Lower leg skin (tissue), 4 donors: ENCODE measurements around the gene RRP9. TPM values are rescaled to one million over a fixed set of nuclear protein-coding genes. Genes with fewer than 3 reads are reported as not detected.

Experiments
- DNase-seq, 2 donors: peaks; one replicate each; pipeline ENCODE4 v3.0.0-alpha.2; 2019; ENCODE audit warnings: low spot score in 2 of 2
- H3K4me3 ChIP-seq: fragments of 200-600 bp; sonication (generic); 2 replicates; pipeline ENCODE4 v1.5.1; 2017; ENCODE audit warnings: mild to moderate bottlenecking, low read depth; ENCODE audit not compliant: poor library complexity, severe bottlenecking
- CTCF ChIP-seq, 3 donors: fragments of 450-650 bp; IDR thresholded peaks; one replicate each; pipeline ENCODE4 v1.5.1; 2016; ENCODE audit warnings: antibody characterized with exemption in 3 of 3, mild to moderate bottlenecking in 3 of 3, moderate library complexity in 2 of 3
- POLR2A ChIP-seq, 2 donors: fragments of 450-650 bp; IDR thresholded peaks; one replicate each; pipeline ENCODE4 v1.6.1; 2016 to 2017; ENCODE audit warnings: antibody characterized with exemption in 2 of 2, mild to moderate bottlenecking in 1 of 2, moderate library complexity in 1 of 2
- WGBS, 2 donors: methylation state at CpG; one replicate each; pipeline ENCODE4 v1.1.5; 2018; 5-methylcytosine and 5-hydroxymethylcytosine counted together
- intact Hi-C: fragments of 100-400 bp; cut with DNase I; formaldehyde crosslinking; loops from one replicate; pipeline ENCODE4 v1.15.0; 2023; ENCODE audit warnings: low total_unique reads
- total RNA-seq, 4 donors: library from RNA; depleted of rRNA; stranded (reverse); fragments of >200 nt; gene quantifications; one replicate each; pipeline ENCODE4 v1.1.0, GENCODE V29; 2016

The RRP9 gene
- total RNA-seq, 4 donors from 2014 or later = 10.0 to 16.9 (median 14.0) TPM

GRCh38 chr3:51974277-51974962 is 32.7 kb upstream of the RRP9 start:
- no peak for TF ChIP-seq POLR2A (IDR thresholded peaks at IDR 0.05)
- TF ChIP-seq CTCF (IDR thresholded peaks at IDR 0.05) = no peak
- 2 to 5% methylated on average over 23 to 30 of the region's 30 CpGs for WGBS, 2 donors
- peak overlapping the region; percentile 30 for H3K4me3 ChIP-seq
- intact Hi-C loops = no loop called here
- DNase-seq = peak; percentile 41 to 90

DNA sequence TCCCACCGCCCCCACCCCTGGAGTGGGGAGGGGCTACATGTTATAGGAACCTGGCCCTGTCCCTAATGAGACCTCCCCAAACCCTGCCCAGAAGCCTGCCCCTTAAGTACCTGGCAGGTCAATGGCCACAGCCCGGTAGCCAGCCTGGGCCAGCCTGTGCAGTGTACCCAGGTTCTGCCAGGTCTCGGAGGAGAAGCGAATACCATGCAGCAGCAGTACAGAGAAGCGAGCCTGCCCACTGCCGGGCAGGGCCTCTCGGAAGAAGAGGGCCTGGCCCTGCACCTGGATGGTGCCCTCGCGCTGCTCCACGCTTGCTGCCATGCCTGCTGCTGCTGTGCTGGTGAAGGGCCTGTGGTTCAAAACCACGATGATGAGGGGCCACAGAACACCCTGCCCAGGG is 29.6 kb upstream of the RRP9 start:
- 81 to 85% methylated on average over 8 to 11 of the region's 11 CpGs for WGBS, 2 donors

GRCh38 chr3:51970606-51971300 is 29.0 kb upstream of the RRP9 start:
- DNase-seq = no peak
- intact Hi-C loops = no loop called here
- TF ChIP-seq CTCF (IDR thresholded peaks at IDR 0.05) (no peak), POLR2A (IDR thresholded peaks at IDR 0.05) (no peak)
- no peak overlapping the region for H3K4me3 ChIP-seq
- 49 to 60% methylated on average over 5 to 6 of the region's 6 CpGs for WGBS, 2 donors

More for the DNA sequence above, 29.6 kb upstream of the RRP9 start:
- TF ChIP-seq CTCF (IDR thresholded peaks at IDR 0.05) = no peak
- TF ChIP-seq POLR2A (IDR thresholded peaks at IDR 0.05) = no peak
- DNase-seq = no peak
- H3K4me3 ChIP-seq = no peak overlapping the region
- intact Hi-C loops = no loop called here

DNA sequence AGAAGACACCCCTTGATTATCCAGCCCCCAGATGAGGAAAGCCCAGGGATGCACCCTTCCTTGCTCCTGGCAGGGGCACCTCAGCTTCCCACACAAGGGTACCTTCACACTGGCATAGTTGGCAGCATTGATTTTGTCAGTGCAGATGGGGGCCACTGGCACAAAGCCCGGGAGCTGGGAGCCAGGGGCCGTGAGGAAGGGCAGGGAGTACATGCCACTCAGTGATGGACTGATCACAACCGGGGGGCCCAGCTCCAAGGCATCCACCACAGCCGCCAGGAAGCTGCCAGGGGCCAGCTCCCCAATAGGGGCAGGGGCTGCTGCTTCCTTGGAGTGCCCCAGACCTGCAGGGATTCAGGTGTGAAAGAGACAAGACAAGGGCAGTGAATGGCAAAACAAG is 28.1 kb upstream of the RRP9 start:
- DNase-seq = no peak
- intact Hi-C loops = no loop called here
- 48 to 73% methylated on average over 4 of the region's 4 CpGs for WGBS, 2 donors

GRCh38 chr3:51968883-51969678 is 27.4 kb upstream of the RRP9 start:
- WGBS, 2 donors = 80 to 81% methylated on average over 6 of the region's 6 CpGs
- no peak overlapping the region for H3K4me3 ChIP-seq
- intact Hi-C loops = no loop called here
- TF ChIP-seq POLR2A (IDR thresholded peaks at IDR 0.05) = no peak
- TF ChIP-seq CTCF (IDR thresholded peaks at IDR 0.05) = no peak
- DNase-seq = no peak

More for the DNA sequence above, 28.1 kb upstream of the RRP9 start:
- TF ChIP-seq POLR2A (IDR thresholded peaks at IDR 0.05) (no peak), CTCF (IDR thresholded peaks at IDR 0.05) (no peak)
- no peak overlapping the region for H3K4me3 ChIP-seq
